H9 (cell line): ENCODE measurements around the gene SIRT7. TPM values are rescaled to one million over a fixed set of nuclear protein-coding genes. Genes with fewer than 3 reads are reported as not detected.
"Not testable (repeated sequence)": the region's sequence is repeated elsewhere in the genome, so short reads cannot be mapped to it uniquely, and the experiment has no call there.

ENCODE experiments used
- DNase-seq: peaks from one replicate; pipeline ENCODE4 v3.0.0-alpha.2; 2017
- H2AFZ ChIP-seq: one replicate; pipeline ENCODE4 v1.6.1; 2013; ENCODE audit warnings: mild to moderate bottlenecking, low read length, control low read depth, moderate library complexity
- H2AK5ac ChIP-seq: 2 replicates; pipeline ENCODE4 v1.6.1; 2013; ENCODE audit warnings: low read length, control low read depth, mixed read lengths; ENCODE audit not compliant: insufficient read length
- H2BK120ac ChIP-seq: one replicate; pipeline ENCODE4 v1.6.1; 2013; ENCODE audit warnings: low read depth, mild to moderate bottlenecking, low read length, control low read depth, inconsistent platforms; ENCODE audit not compliant: poor library complexity, severe bottlenecking
- H2BK12ac ChIP-seq: 2 replicates; pipeline ENCODE4 v1.6.1; 2013; ENCODE audit warnings: low read length, control low read depth, mixed read lengths, low read depth; ENCODE audit not compliant: insufficient read length
- H2BK15ac ChIP-seq: 2 replicates; pipeline ENCODE4 v1.6.1; 2013; ENCODE audit warnings: low read depth, low read length, control low read depth
- H2BK20ac ChIP-seq: one replicate; pipeline ENCODE4 v1.6.1; 2013; ENCODE audit warnings: low read depth, mild to moderate bottlenecking, low read length, control low read depth, inconsistent platforms; ENCODE audit not compliant: poor library complexity, severe bottlenecking
- H2BK5ac ChIP-seq: 2 replicates; pipeline ENCODE4 v1.6.1; 2013; ENCODE audit warnings: low read length, control low read depth, mixed read lengths; ENCODE audit not compliant: insufficient read length
- H3K14ac ChIP-seq: 2 replicates; pipeline ENCODE4 v1.6.1; 2013; ENCODE audit warnings: low read length, control low read depth; ENCODE audit not compliant: insufficient read depth
- H3K18ac ChIP-seq: 2 replicates; pipeline ENCODE4 v1.6.1; 2013; ENCODE audit warnings: low read depth, mild to moderate bottlenecking, mixed read lengths, low read length, control low read depth; ENCODE audit not compliant: insufficient read length
- H3K23ac ChIP-seq: 2 replicates; pipeline ENCODE4 v1.6.1; 2013; ENCODE audit warnings: low read length, control low read depth, mixed read lengths, low read depth; ENCODE audit not compliant: insufficient read length
- H3K23me2 ChIP-seq: 2 replicates; pipeline ENCODE4 v1.6.1; 2013; ENCODE audit warnings: low read depth, mild to moderate bottlenecking, mixed read lengths, low read length, control low read depth; ENCODE audit not compliant: insufficient read length, poor library complexity, severe bottlenecking
- H3K27ac ChIP-seq: 2 replicates; pipeline ENCODE4 v1.5.1; 2013; ENCODE audit warnings: low read length, control low read depth, mixed read lengths, low read depth; ENCODE audit not compliant: insufficient read length
- H3K27me3 ChIP-seq: 2 replicates; pipeline ENCODE4 v1.6.1; 2013; ENCODE audit warnings: low read length, control low read depth, inconsistent platforms; ENCODE audit not compliant: insufficient read depth
- H3K4ac ChIP-seq: 2 replicates; pipeline ENCODE4 v1.6.1; 2013; ENCODE audit warnings: low read depth, mild to moderate bottlenecking, control low read depth, inconsistent platforms, low read length, moderate library complexity
- H3K4me1 ChIP-seq: 2 replicates; pipeline ENCODE4 v1.6.1; 2013; ENCODE audit warnings: low read length, control low read depth, inconsistent platforms; ENCODE audit not compliant: insufficient read depth
- H3K4me2 ChIP-seq: 2 replicates; pipeline ENCODE4 v1.6.1; 2013; ENCODE audit warnings: low read length, control low read depth, mixed read lengths; ENCODE audit not compliant: insufficient read length, insufficient read depth
- H3K56ac ChIP-seq: 2 replicates; pipeline ENCODE4 v1.6.1; 2013; ENCODE audit warnings: low read depth, mild to moderate bottlenecking, mixed read lengths, low read length, control low read depth; ENCODE audit not compliant: insufficient read length
- H3K79me1 ChIP-seq: 2 replicates; pipeline ENCODE4 v1.6.1; 2013; ENCODE audit warnings: low read depth, mild to moderate bottlenecking, moderate library complexity, low read length, control low read depth, inconsistent platforms; ENCODE audit not compliant: insufficient read depth, poor library complexity, severe bottlenecking
- H3K79me2 ChIP-seq: 2 replicates; pipeline ENCODE4 v1.6.1; 2013; ENCODE audit warnings: low read length, control low read depth, inconsistent platforms; ENCODE audit not compliant: insufficient read depth
- H3K9ac ChIP-seq: 2 replicates; pipeline ENCODE4 v1.6.1; 2013; ENCODE audit warnings: low read length, control low read depth, mixed read lengths; ENCODE audit not compliant: insufficient read length; ENCODE audit errors: extremely low read depth
- H3K9me3 ChIP-seq: one replicate; pipeline ENCODE4 v1.6.1; 2013; ENCODE audit warnings: low read depth, low read length, inconsistent platforms; ENCODE audit not compliant: control insufficient read depth
- H3T11ph ChIP-seq: one replicate; pipeline ENCODE4 v1.6.1; 2013; ENCODE audit warnings: mild to moderate bottlenecking, low read length, control low read depth, inconsistent platforms
- H4K20me1 ChIP-seq: one replicate; pipeline ENCODE4 v1.6.1; 2013; ENCODE audit not compliant: control insufficient read depth, insufficient read length, insufficient read depth
- H4K5ac ChIP-seq: 2 replicates; pipeline ENCODE4 v1.6.1; 2013; ENCODE audit warnings: low read depth, mild to moderate bottlenecking, mixed read lengths, low read length, control low read depth; ENCODE audit not compliant: insufficient read length
- H4K8ac ChIP-seq: replicated peaks from 2 replicates; pipeline ENCODE4 v1.6.1; 2013; ENCODE audit warnings: low read length, control low read depth, mixed read lengths, low read depth; ENCODE audit not compliant: insufficient read length
- H4K91ac ChIP-seq: 2 replicates; pipeline ENCODE4 v1.6.1; 2013; ENCODE audit warnings: low read depth, mild to moderate bottlenecking, moderate library complexity, mixed read lengths, low read length, control low read depth; ENCODE audit not compliant: insufficient read length
- H3K27ac Mint-ChIP-seq, 3 experiments: 2 replicates in 2 of 3; 3 replicates in 1 of 3; pipeline ENCODE4 v1.8.0; 2020 to 2021; ENCODE audit warnings: mixed read lengths in 3 of 3, mild to moderate bottlenecking in 1 of 3, moderate library complexity in 1 of 3
- H3K27me3 Mint-ChIP-seq: 2 replicates; pipeline ENCODE4 v1.8.0; 2021; ENCODE audit warnings: low read depth, mild to moderate bottlenecking, moderate library complexity, mixed read lengths
- H3K36me3 Mint-ChIP-seq, 3 experiments: 2 replicates in 2 of 3; 3 replicates in 1 of 3; pipeline ENCODE4 v1.8.0; 2020 to 2021; ENCODE audit warnings: low read depth in 3 of 3, mixed read lengths in 3 of 3; ENCODE audit not compliant: insufficient read depth in 1 of 3
- H3K4me1 Mint-ChIP-seq, 2 experiments: 2 replicates each; pipeline ENCODE4 v1.8.0; 2020; ENCODE audit warnings: mixed read lengths in 2 of 2
- H3K4me3 Mint-ChIP-seq, 2 experiments: 2 replicates in 1 of 2; 3 replicates in 1 of 2; pipeline ENCODE4 v1.8.0; 2020 to 2021; ENCODE audit warnings: mild to moderate bottlenecking in 2 of 2, mixed read lengths in 2 of 2, moderate library complexity in 1 of 2
- H3K9me3 Mint-ChIP-seq, 2 experiments: 2 replicates in 1 of 2; 3 replicates in 1 of 2; pipeline ENCODE4 v1.8.0; 2020; ENCODE audit warnings: mild to moderate bottlenecking in 2 of 2, mixed read lengths in 2 of 2, moderate library complexity in 1 of 2
- WGBS: extraction: QIAGEN DNeasy Blood & Tissue Kit; methylation state at CpG from one replicate; pipeline ENCODE4 v1.1.7; 2013; ENCODE audit warnings: missing lambda C conversion rate, low lambda C conversion rate, mixed read lengths; ENCODE audit not compliant: insufficient read length; ENCODE audit errors: extremely low coverage; 5-methylcytosine and 5-hydroxymethylcytosine counted together
- total RNA-seq: library from RNA; stranded (reverse); gene quantifications from 2 replicates; pipeline ENCODE4 v1.2.1, GENCODE V29; 2021
- TF ChIP-seq, protein P1 (sequence below): fragments of 200-600 bp; sonication (generic); conservative IDR thresholded peaks from 3 replicates; pipeline ENCODE4 v1.8.0; 2021; ENCODE audit warnings: antibody characterized with exemption, mild to moderate bottlenecking

Gene SIRT7
- total RNA-seq, 1 experiment from 2014 or later: 29.7 TPM

DNA sequence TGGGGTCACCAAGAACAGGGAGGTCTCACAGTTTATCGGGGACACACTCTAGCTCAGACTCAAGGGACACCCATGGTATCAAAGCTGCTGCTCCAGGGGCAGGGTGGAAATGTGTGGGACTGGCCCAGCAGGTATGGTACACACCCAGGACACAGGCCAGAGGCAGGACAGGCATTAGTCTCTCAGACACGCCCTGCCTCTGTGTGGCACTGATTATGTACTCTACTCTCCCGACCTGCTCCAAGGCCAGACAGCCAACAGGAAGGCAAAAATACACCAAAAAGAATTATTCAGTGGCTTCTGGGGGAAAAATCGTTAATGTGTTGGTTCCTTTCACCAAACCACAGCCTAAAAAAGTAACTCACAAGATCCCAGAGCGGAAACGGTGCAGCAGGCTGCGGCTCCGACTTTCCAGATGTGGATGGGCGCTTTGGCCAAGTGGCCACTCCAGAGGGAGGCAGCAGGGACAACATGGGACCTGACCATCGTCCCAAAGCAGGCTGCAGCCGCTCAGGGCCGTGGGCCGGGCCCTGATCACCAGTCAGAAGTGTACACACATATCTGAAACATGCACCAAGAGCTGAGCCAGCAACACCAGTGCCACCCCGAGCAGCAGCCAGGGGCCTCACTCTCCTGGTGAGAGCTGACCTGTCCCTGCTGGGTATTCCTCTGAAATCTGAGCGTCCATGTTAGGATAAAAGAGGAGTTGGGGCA is 1.0 kb upstream of the SIRT7 start:
- no peak overlapping the region for H2BK20ac ChIP-seq
- no peaks in the 10 kb centered on the region; a peak in 1 of 5 replicates for H3K9me3 Mint-ChIP-seq
- H3K27ac ChIP-seq: no peak overlapping the region
- peaks cover 7% of the 10 kb centered on the region for H3K23me2 ChIP-seq
- H2AK5ac ChIP-seq: no peak overlapping the region
- H4K20me1 ChIP-seq: no peaks in the 10 kb centered on the region
- TF ChIP-seq, protein P1, sequence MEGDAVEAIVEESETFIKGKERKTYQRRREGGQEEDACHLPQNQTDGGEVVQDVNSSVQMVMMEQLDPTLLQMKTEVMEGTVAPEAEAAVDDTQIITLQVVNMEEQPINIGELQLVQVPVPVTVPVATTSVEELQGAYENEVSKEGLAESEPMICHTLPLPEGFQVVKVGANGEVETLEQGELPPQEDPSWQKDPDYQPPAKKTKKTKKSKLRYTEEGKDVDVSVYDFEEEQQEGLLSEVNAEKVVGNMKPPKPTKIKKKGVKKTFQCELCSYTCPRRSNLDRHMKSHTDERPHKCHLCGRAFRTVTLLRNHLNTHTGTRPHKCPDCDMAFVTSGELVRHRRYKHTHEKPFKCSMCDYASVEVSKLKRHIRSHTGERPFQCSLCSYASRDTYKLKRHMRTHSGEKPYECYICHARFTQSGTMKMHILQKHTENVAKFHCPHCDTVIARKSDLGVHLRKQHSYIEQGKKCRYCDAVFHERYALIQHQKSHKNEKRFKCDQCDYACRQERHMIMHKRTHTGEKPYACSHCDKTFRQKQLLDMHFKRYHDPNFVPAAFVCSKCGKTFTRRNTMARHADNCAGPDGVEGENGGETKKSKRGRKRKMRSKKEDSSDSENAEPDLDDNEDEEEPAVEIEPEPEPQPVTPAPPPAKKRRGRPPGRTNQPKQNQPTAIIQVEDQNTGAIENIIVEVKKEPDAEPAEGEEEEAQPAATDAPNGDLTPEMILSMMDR: no peak
- no peak overlapping the region for H3K4ac ChIP-seq
- H3K27ac Mint-ChIP-seq: peak overlapping the region; percentile 30 to 88 (median 75); a peak in 4 of 7 replicates
- no peaks in the 10 kb centered on the region for H3K27me3 ChIP-seq
- no peaks in the 10 kb centered on the region for H3K4me1 ChIP-seq
- WGBS: no CpG with 5 or more reads among the region's 15 CpGs
- H3K4me3 Mint-ChIP-seq: peak overlapping the region; percentile 80 to 89; a peak in 4 of 5 replicates
- H4K91ac ChIP-seq: no peak overlapping the region
- H3K4me1 Mint-ChIP-seq: peaks cover 23 to 26% of the 10 kb centered on the region in 2 experiments
- H3K27me3 Mint-ChIP-seq: no peaks in the 10 kb centered on the region
- no peak overlapping the region for H3K23ac ChIP-seq
- no peak overlapping the region for H3K14ac ChIP-seq
- no peak overlapping the region for H3T11ph ChIP-seq
- H2BK120ac ChIP-seq: no peak overlapping the region
- no peak overlapping the region for H3K18ac ChIP-seq
- H3K79me1 ChIP-seq: peaks cover 3% of the 10 kb centered on the region
- H2BK12ac ChIP-seq: no peak overlapping the region
- no peak overlapping the region for H2BK5ac ChIP-seq
- no peak overlapping the region for H3K56ac ChIP-seq
- no peak overlapping the region for H3K9ac ChIP-seq
- no peak overlapping the region for H3K4me2 ChIP-seq
- no peaks in the 10 kb centered on the region for H3K9me3 ChIP-seq
- no peak for DNase-seq
- peaks cover 18 to 54% (median 47%) of the 10 kb centered on the region in 3 experiments; a peak in 6 of 7 replicates for H3K36me3 Mint-ChIP-seq
- no peak overlapping the region for H2AFZ ChIP-seq
- H4K5ac ChIP-seq: no peak overlapping the region
- no peak overlapping the region for H4K8ac ChIP-seq
- H3K79me2 ChIP-seq: peaks cover 7% of the 10 kb centered on the region; the same call in 1 of the 2 replicates
- no peak overlapping the region for H2BK15ac ChIP-seq

DNA sequence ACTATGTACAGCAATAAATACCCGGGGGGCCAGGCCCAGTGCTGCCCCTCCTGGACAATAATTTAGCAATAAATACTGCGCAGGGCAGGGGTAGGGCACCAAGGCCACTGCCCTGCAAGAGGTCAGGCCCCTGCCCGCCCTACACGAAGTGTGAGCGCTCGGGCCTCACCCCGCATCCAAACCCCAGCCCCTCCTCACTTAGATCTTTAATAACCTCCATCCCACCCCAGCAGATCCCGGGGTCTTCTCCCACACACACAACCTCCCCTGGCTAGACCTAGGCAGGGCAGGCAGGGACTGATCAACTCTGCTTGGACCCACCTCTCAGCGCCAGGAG is 325 bp upstream of the SIRT7 start:
- H3K18ac ChIP-seq, H4K20me1 ChIP-seq, H3K79me1 ChIP-seq, H3K27me3 ChIP-seq, H3K79me2 ChIP-seq, H3K9me3 Mint-ChIP-seq, H3K56ac ChIP-seq, H2AFZ ChIP-seq, H3K4me2 ChIP-seq, H2BK12ac ChIP-seq, H3K14ac ChIP-seq, H2BK15ac ChIP-seq, H3K23ac ChIP-seq, H3K23me2 ChIP-seq, H2AK5ac ChIP-seq, H3K9ac ChIP-seq, H3K27ac ChIP-seq, H4K91ac ChIP-seq, H2BK20ac ChIP-seq, H4K8ac ChIP-seq, H4K5ac ChIP-seq, H3K27me3 Mint-ChIP-seq, H2BK120ac ChIP-seq, H3T11ph ChIP-seq, H3K4me1 ChIP-seq, DNase-seq, H3K4ac ChIP-seq, H3K9me3 ChIP-seq, H2BK5ac ChIP-seq: not testable (repeated sequence)
- Mint-ChIP-seq H3K27ac (peak overlapping the region; percentile 40 to 91 (median 88); a peak in 5 of 7 replicates), H3K4me3 (peak overlapping the region; percentile 80 to 89), H3K36me3 (peaks cover 20 to 59% (median 52%) of the 10 kb centered on the region in 3 experiments; a peak in 6 of 7 replicates), H3K4me1 (peaks cover 21 to 23% of the 10 kb centered on the region in 2 experiments)
- no CpG with 5 or more reads among the region's 9 CpGs for WGBS
